22Rv1 (cell line): ENCODE results near the gene PLAAT2.

Experiments
- CTCF ChIP-seq: fragments of 450-650 bp; IDR thresholded peaks from 2 replicates; pipeline ENCODE4 v1.5.1; 2017; ENCODE audit warnings: mild to moderate bottlenecking
- ZFX ChIP-seq: fragments of 450-650 bp; IDR thresholded peaks from 2 replicates; pipeline ENCODE4 v1.6.1; 2017; ENCODE audit warnings: antibody characterized with exemption, borderline replicate concordance

DNA sequence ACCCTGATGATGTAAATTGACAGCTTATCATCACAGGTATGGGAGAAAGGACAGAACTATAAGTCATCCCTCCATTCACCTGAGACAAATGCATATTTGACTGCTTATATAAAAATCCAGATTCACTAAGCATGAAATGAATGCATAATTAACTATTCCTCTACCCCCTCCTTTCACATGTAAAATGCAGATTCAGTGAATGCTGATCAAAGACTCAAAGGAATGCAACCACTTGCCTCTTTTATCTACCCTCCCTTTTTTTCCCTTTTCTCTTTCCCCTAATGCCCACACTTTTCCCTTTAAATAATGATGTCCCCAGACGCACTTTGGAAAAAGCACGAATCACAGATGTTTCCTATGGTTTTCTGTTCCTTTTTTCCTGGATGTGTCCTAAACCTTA, 31.1 kb downstream of the PLAAT2 start:
- TF ChIP-seq CTCF (no peak), ZFX (no peak)
